Endodermal cell (in vitro differentiated cells): Measurements from ENCODE around the gene FRRS1. TPM values are rescaled to one million over a fixed set of nuclear protein-coding genes. Genes with fewer than 3 reads are reported as not detected.
A peak's percentile ranks its signal among the peaks of the same experiment; 100 is the strongest.

Source experiments
- DNase-seq: peaks from one replicate; pipeline ENCODE4 v3.0.0-alpha.2; 2017
- H3K27ac ChIP-seq: 2 replicates; pipeline ENCODE4 v1.5.1; 2013; ENCODE audit warnings: mild to moderate bottlenecking, low read depth, low read length, moderate library complexity
- H3K27me3 ChIP-seq: 2 replicates; pipeline ENCODE4 v1.6.1; 2013; ENCODE audit warnings: mild to moderate bottlenecking, low read length, moderate library complexity; ENCODE audit not compliant: insufficient read depth, control insufficient read depth, poor library complexity, severe bottlenecking
- H3K36me3 ChIP-seq: 2 replicates; pipeline ENCODE4 v1.7.0; 2013; ENCODE audit warnings: mild to moderate bottlenecking, low read length, moderate library complexity; ENCODE audit not compliant: control insufficient read depth, insufficient read depth
- H3K4me1 ChIP-seq: one replicate; pipeline ENCODE4 v1.7.0; 2013; ENCODE audit warnings: low read length; ENCODE audit not compliant: control insufficient read depth, insufficient read depth
- H3K4me3 ChIP-seq: 2 replicates; pipeline ENCODE4 v1.5.1; 2013; ENCODE audit warnings: mild to moderate bottlenecking, low read length, moderate library complexity
- H3K9ac ChIP-seq: 2 replicates; pipeline ENCODE4 v1.6.1; 2013; ENCODE audit warnings: mild to moderate bottlenecking, low read length, moderate library complexity; ENCODE audit not compliant: poor library complexity, severe bottlenecking; ENCODE audit errors: extremely low read depth
- H3K9me3 ChIP-seq: 2 replicates; pipeline ENCODE4 v1.6.1; 2013; ENCODE audit warnings: mild to moderate bottlenecking, low read length, moderate library complexity; ENCODE audit not compliant: control insufficient read depth
- H3K27ac Mint-ChIP-seq: 2 replicates; pipeline ENCODE4 v1.8.0; 2020; ENCODE audit warnings: mixed read lengths
- H3K27me3 Mint-ChIP-seq: 2 replicates; pipeline ENCODE4 v1.8.0; 2021; ENCODE audit warnings: mild to moderate bottlenecking, mixed read lengths; ENCODE audit not compliant: insufficient read depth
- H3K36me3 Mint-ChIP-seq: 2 replicates; pipeline ENCODE4 v1.8.0; 2020; ENCODE audit warnings: low read depth, mixed read lengths
- H3K4me1 Mint-ChIP-seq: 2 replicates; pipeline ENCODE4 v1.8.0; 2020; ENCODE audit warnings: mixed read lengths
- H3K4me3 Mint-ChIP-seq: 2 replicates; pipeline ENCODE4 v1.8.0; 2020; ENCODE audit warnings: mild to moderate bottlenecking, moderate library complexity, mixed read lengths
- H3K9me3 Mint-ChIP-seq: 2 replicates; pipeline ENCODE4 v1.8.0; 2020; ENCODE audit warnings: mild to moderate bottlenecking, mixed read lengths
- CTCF ChIP-seq: fragments of 200-600 bp; sonication (generic); conservative IDR thresholded peaks from 2 replicates; pipeline ENCODE4 v1.5.0; 2021; ENCODE audit warnings: antibody characterized with exemption, mild to moderate bottlenecking
- WGBS, 2 experiments: methylation state at CpG; one replicate each; pipeline versions ENCODE4 v1.1.5 to v1.1.7; 2013; ENCODE audit warnings: missing lambda C conversion rate in 2 of 2, mixed read lengths in 1 of 2; ENCODE audit not compliant: insufficient coverage in 1 of 2, insufficient read length in 1 of 2; 5-methylcytosine and 5-hydroxymethylcytosine counted together
- long read RNA-seq, 4 experiments: library from polyadenylated mRNA in 2 of 4; library from RNA in 1 of 4; library from capped mRNA in 1 of 4; stranded (forward) in 3 of 4; unstranded in 1 of 4; transcript quantifications; one replicate each; pipeline ENCODE4 v2.0.0, GENCODE V29; 2020 to 2021; ENCODE audit warnings: inconsistent platforms in 1 of 4
- polyA plus RNA-seq, 2 experiments: library from polyadenylated mRNA; stranded (reverse); fragments of 50-300 nt; gene quantifications; one replicate each; pipeline ENCODE4 v1.2.3, GENCODE V29; 2013
- total RNA-seq, 2 donors: library from RNA; stranded (reverse); fragmentation: NEBNext Ultra II Directional in 1 of 2; extraction: Animal tissue kit (Norgen Biotek cat#: 25700) in 1 of 2; gene quantifications; 2 replicates in 1 of 2; 3 replicates in 1 of 2; pipeline ENCODE4 v1.2.1, GENCODE V29; 2021

Gene FRRS1
- 10 to 100 TPM in 1 of 2 donors, 1 to 10 TPM in 1; 9.9 to 24.4 TPM for total RNA-seq
- polyA plus RNA-seq (2013, experiment 1 of 2), result 7.9 TPM
- 8.3 TPM for polyA plus RNA-seq (2013, experiment 2 of 2)
- long read RNA-seq, experiment 1, partial matches to known transcripts, result 0 of 2 reads
- long read RNA-seq, experiment 1, other reads (novel, unspliced or antisense), result 2 of 2 reads
- long read RNA-seq, experiment 2, partial matches to known transcripts, result 1 of 1 reads
- long read RNA-seq, experiment 2, other reads (novel, unspliced or antisense), result 0 of 1 reads
- long read RNA-seq, experiment 3, partial matches to known transcripts, result 0 of 3 reads
- long read RNA-seq, experiment 3, other reads (novel, unspliced or antisense), result 2 of 3 reads
- long read RNA-seq, experiment 4, partial matches to known transcripts, result 2 of 2 reads
- long read RNA-seq, experiment 4, other reads (novel, unspliced or antisense), result 0 of 2 reads

- H3K27me3 Mint-ChIP-seq, result no peaks in the 10 kb centered on the region
- TF ChIP-seq CTCF, result no peak
- no peaks in the 10 kb centered on the region for H3K9me3 ChIP-seq
- H3K9me3 Mint-ChIP-seq, result no peaks in the 10 kb centered on the region
- H3K36me3 Mint-ChIP-seq, result no peaks in the 10 kb centered on the region
- H3K4me3 Mint-ChIP-seq, result peak within 1 kb of the TSS; percentile 74
- no peaks in the 10 kb centered on the region for H3K4me1 ChIP-seq
- peak within 1 kb of the TSS; percentile 86 for H3K27ac Mint-ChIP-seq
- no peaks in the 10 kb centered on the region for H3K36me3 ChIP-seq
- peak; percentile 84 for DNase-seq
- H3K4me1 Mint-ChIP-seq, result peaks cover 23% of the 10 kb centered on the region
- peak within 1 kb of the TSS; percentile 83 for H3K4me3 ChIP-seq
- no peak within 1 kb of the TSS for H3K27ac ChIP-seq
- WGBS, 2 experiments, result 9 to 12% methylated on average over 10 of the region's 10 CpGs
- H3K9ac ChIP-seq, result peak within 1 kb of the TSS; percentile 49
- H3K27me3 ChIP-seq, result no peaks in the 10 kb centered on the region
Observed at GRCh38 chr1:99766378-99766800, at the start of gene FRRS1. Gene FRRS1, minus strand, starts transcription at chr1:99766635. Its CDS starts 17,867 bp downstream, at chr1:99748768.

- Mint-ChIP-seq H3K9me3 (no peaks in the 10 kb centered on the region), H3K27me3 (no peaks in the 10 kb centered on the region), H3K4me3 (no peak overlapping the region), H3K4me1 (peaks cover 20% of the 10 kb centered on the region), H3K27ac (peak overlapping the region; percentile 11), H3K36me3 (no peaks in the 10 kb centered on the region)
- Histone ChIP-seq H3K27ac (no peak overlapping the region), H3K9me3 (no peaks in the 10 kb centered on the region), H3K4me3 (no peak overlapping the region), H3K4me1 (peaks cover 4% of the 10 kb centered on the region), H3K9ac (no peak overlapping the region), H3K36me3 (no peaks in the 10 kb centered on the region), H3K27me3 (no peaks in the 10 kb centered on the region)
- WGBS, 2 experiments, result 91 to 92% methylated on average over 3 of the region's 3 CpGs
- no peak for DNase-seq
- no peak for TF ChIP-seq CTCF
Observed at GRCh38 chr1:99814373-99814900, 48.0 kb upstream of the FRRS1 start.

GRCh38 chr1:99811747-99812146 lies 45.3 kb upstream of the FRRS1 start:
- no peak for DNase-seq
- Histone ChIP-seq H3K4me3 (no peak overlapping the region), H3K9ac (no peak overlapping the region), H3K27me3 (no peaks in the 10 kb centered on the region), H3K9me3 (peaks cover 10% of the 10 kb centered on the region), H3K4me1 (peaks cover 4% of the 10 kb centered on the region), H3K27ac (no peak overlapping the region), H3K36me3 (no peaks in the 10 kb centered on the region)
- Mint-ChIP-seq H3K27me3 (no peaks in the 10 kb centered on the region), H3K36me3 (no peaks in the 10 kb centered on the region), H3K4me1 (peaks cover 28% of the 10 kb centered on the region), H3K9me3 (peaks cover 7% of the 10 kb centered on the region), H3K4me3 (no peak overlapping the region), H3K27ac (no peak overlapping the region)
- TF ChIP-seq CTCF, result no peak
- WGBS, 2 experiments, result 86% methylated on average over 1 of the region's 1 CpG; no CpG with 5 or more reads in 1 of the 2 experiments
